MCF 10A (cell line): ENCODE data around the gene ITGAE. TPM values are rescaled to one million over a fixed set of nuclear protein-coding genes. Genes with fewer than 3 reads are reported as not detected.

Experiments used
- BruUV-seq: library from RNA; stranded (reverse); fragments of 400-500 nt; replicated peaks from 2 replicates; lab custom pipeline; 2021; lab: Mats Ljungman, UMichigan
- CTCF ChIA-PET: fragments of 300-600 bp; sonication (Branson Sonifier 250); formaldehyde crosslinking; extraction: SDS; loops from one replicate; lab custom pipeline; 2021; ENCODE audit warnings: antibody characterized with exemption, inconsistent platforms; lab: Yijun Ruan, JAX
- POLR2A ChIA-PET: fragments of 300-600, 350-650 bp; sonication (Branson Sonifier 250); formaldehyde crosslinking; extraction: SDS; loops from one replicate; lab custom pipeline; 2020; ENCODE audit warnings: antibody characterized with exemption, inconsistent platforms; lab: Yijun Ruan, JAX
- DNase-seq: peaks from one replicate; pipeline ENCODE4 v3.0.0-alpha.2; 2018; ENCODE audit not compliant: unreplicated experiment
- H3K27ac Mint-ChIP-seq: one replicate; pipeline ENCODE4 v1.8.0; 2022; ENCODE audit warnings: mild to moderate bottlenecking, low read depth, mixed read lengths; ENCODE audit not compliant: unreplicated experiment
- H3K27me3 Mint-ChIP-seq: one replicate; pipeline ENCODE4 v1.8.0; 2022; ENCODE audit warnings: mixed read lengths; ENCODE audit not compliant: insufficient read depth, unreplicated experiment
- H3K36me3 Mint-ChIP-seq: one replicate; pipeline ENCODE4 v1.8.0; 2022; ENCODE audit warnings: mild to moderate bottlenecking, moderate library complexity, mixed read lengths; ENCODE audit not compliant: insufficient read depth, unreplicated experiment
- H3K4me1 Mint-ChIP-seq: one replicate; pipeline ENCODE4 v1.8.0; 2022; ENCODE audit warnings: mixed read lengths; ENCODE audit not compliant: insufficient read depth, unreplicated experiment
- H3K4me3 Mint-ChIP-seq: one replicate; pipeline ENCODE4 v1.8.0; 2022; ENCODE audit warnings: mild to moderate bottlenecking, moderate library complexity, mixed read lengths; ENCODE audit not compliant: unreplicated experiment
- H3K9me3 Mint-ChIP-seq: one replicate; pipeline ENCODE4 v1.8.0; 2022; ENCODE audit warnings: mixed read lengths; ENCODE audit not compliant: unreplicated experiment
- intact Hi-C: fragments of 100-400 bp; cut with micrococcal nuclease; formaldehyde crosslinking; loops from 2 replicates; pipeline ENCODE4 v1.14.1; 2022
- total RNA-seq: library from RNA; stranded (reverse); gene quantifications from 2 replicates; pipeline ENCODE4 v1.2.3, GENCODE V29; 2022
- TF ChIP-seq, protein P1 (sequence below): fragments of 200-600 bp; IDR thresholded peaks from one replicate; pipeline ENCODE4 v1.8.0; 2022; ENCODE audit warnings: antibody characterized with exemption, mild to moderate bottlenecking; ENCODE audit not compliant: unreplicated experiment

ITGAE gene
- total RNA-seq, 1 experiment from 2014 or later = 26.6 TPM

DNA sequence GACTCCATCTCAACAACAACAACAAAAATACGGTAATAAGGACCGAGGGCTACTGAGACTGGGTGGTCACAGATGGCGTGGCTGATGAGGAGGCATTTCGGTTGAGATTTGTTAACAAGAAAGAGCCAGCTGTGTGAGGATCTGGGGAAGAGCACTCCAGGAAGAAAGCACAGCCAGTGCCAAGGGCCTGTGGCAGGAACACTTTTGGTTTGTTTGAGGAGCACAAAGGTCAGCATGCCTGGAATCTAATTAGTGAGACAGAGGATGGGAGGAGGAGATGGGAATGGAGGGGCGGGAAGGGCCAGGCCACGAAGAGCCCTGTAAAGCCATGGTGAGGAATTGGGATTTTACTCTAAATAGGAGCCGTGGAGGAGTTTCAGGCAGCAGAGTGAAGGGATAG, 52.4 kb downstream of the ITGAE start:
- POLR2A ChIA-PET = no interaction called here
- H3K27ac Mint-ChIP-seq = no peak overlapping the region
- no peaks in the 10 kb centered on the region for H3K9me3 Mint-ChIP-seq
- H3K4me1 Mint-ChIP-seq = no peaks in the 10 kb centered on the region
- H3K27me3 Mint-ChIP-seq = peaks cover 27% of the 10 kb centered on the region
- CTCF ChIA-PET = no interaction called here
- no peak for DNase-seq
- intact Hi-C loops = no loop called here
- TF ChIP-seq, protein P1, sequence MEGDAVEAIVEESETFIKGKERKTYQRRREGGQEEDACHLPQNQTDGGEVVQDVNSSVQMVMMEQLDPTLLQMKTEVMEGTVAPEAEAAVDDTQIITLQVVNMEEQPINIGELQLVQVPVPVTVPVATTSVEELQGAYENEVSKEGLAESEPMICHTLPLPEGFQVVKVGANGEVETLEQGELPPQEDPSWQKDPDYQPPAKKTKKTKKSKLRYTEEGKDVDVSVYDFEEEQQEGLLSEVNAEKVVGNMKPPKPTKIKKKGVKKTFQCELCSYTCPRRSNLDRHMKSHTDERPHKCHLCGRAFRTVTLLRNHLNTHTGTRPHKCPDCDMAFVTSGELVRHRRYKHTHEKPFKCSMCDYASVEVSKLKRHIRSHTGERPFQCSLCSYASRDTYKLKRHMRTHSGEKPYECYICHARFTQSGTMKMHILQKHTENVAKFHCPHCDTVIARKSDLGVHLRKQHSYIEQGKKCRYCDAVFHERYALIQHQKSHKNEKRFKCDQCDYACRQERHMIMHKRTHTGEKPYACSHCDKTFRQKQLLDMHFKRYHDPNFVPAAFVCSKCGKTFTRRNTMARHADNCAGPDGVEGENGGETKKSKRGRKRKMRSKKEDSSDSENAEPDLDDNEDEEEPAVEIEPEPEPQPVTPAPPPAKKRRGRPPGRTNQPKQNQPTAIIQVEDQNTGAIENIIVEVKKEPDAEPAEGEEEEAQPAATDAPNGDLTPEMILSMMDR = no peak
- no TSS peak for BruUV-seq
- no peaks in the 10 kb centered on the region for H3K36me3 Mint-ChIP-seq
- H3K4me3 Mint-ChIP-seq = no peak overlapping the region

DNA sequence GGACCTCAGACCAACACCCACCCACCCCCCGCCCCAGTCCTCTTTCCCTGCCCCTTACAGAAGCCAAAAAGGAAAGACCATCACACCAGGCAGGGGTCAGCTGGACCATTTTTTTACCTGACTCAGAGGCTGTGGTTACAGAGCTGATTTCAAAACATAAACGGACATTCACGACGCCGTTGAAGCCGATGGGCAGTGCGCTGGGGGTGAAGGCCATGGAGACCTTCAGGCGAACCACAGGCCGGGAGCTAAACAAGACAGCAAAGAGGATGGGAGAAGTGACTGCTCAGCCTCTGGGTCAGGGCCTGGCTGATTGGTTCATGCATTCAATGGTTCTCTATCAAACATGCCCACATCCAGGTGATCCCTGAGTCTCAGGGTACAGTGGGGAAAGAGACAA, 53.2 kb downstream of the ITGAE start:
- peaks cover 27% of the 10 kb centered on the region for H3K27me3 Mint-ChIP-seq
- ChIA-PET POLR2A (interaction anchor here (0.6 kb wide), 1 partner anchor 327 kb away, joined by 3 read pairs; no protein-coding TSS in a partner anchor), CTCF (interaction anchor here (0.6 to 1.9 kb wide), 3 partner anchors 9 to 1500 kb away, joined by 4 to 9 read pairs (median 4); no protein-coding TSS in a partner anchor)
- TF ChIP-seq, protein P1 = no peak
- no peaks in the 10 kb centered on the region for H3K36me3 Mint-ChIP-seq
- H3K9me3 Mint-ChIP-seq = no peaks in the 10 kb centered on the region
- H3K27ac Mint-ChIP-seq = no peak overlapping the region
- no peak overlapping the region for H3K4me3 Mint-ChIP-seq
- DNase-seq = no peak
- intact Hi-C loops = no loop called here
- BruUV-seq = no TSS peak
- H3K4me1 Mint-ChIP-seq = no peaks in the 10 kb centered on the region

DNA sequence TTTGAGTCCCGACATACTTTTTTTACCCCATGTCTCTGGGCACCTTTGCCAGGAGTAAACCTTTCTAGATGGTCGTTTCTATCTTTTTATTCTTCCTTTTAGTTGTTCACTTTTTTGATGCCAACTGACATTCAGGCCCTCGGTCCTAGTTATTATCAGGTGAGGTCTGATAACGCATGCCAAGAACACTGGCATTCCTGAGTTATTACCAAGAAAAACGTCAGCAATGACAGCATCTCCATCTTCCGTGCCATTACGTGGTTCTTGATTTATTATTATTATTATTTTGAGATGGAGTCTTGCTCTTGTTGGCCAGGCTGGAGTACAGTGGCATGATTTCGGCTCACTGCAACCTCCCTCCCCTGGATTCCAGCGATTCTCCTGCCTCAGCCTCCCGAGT, 55.9 kb downstream of the ITGAE start:
- ChIA-PET POLR2A (no interaction called here), CTCF (no interaction called here)
- no peaks in the 10 kb centered on the region for H3K36me3 Mint-ChIP-seq
- no peak overlapping the region for H3K4me3 Mint-ChIP-seq
- no peak overlapping the region for H3K27ac Mint-ChIP-seq
- no peak for DNase-seq
- H3K9me3 Mint-ChIP-seq = no peaks in the 10 kb centered on the region
- H3K27me3 Mint-ChIP-seq = peaks cover 16% of the 10 kb centered on the region
- no peaks in the 10 kb centered on the region for H3K4me1 Mint-ChIP-seq
- no TSS peak for BruUV-seq
- TF ChIP-seq, protein P1 = no peak
- intact Hi-C loops = no loop called here

DNA sequence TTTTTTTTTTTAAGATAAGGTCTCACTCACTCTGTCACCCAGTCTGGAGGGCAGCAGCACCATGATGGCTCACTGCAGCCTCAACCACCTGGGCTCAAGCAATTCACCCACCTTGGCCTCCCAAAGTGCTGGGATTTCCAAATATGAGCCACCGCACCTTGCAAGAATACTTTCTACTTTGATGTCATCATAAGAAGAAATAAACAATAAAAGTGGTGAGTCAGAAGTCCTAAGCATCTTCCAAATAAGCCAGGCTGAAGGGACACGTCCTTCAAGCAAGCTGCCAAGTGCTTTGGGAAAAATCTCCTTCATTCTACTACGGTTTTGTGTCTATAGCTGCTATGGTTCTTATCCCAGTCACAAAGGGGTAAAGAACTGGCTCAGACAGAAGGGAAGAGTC, 57.0 kb downstream of the ITGAE start:
- peak; percentile 56 for DNase-seq
- peaks cover 3% of the 10 kb centered on the region for H3K4me1 Mint-ChIP-seq
- intact Hi-C loops = no loop called here
- TF ChIP-seq, protein P1 = no peak
- ChIA-PET CTCF (no interaction called here), POLR2A (no interaction called here)
- no peaks in the 10 kb centered on the region for H3K36me3 Mint-ChIP-seq
- H3K27me3 Mint-ChIP-seq = peaks cover 11% of the 10 kb centered on the region
- no peak overlapping the region for H3K4me3 Mint-ChIP-seq
- no peaks in the 10 kb centered on the region for H3K9me3 Mint-ChIP-seq
- BruUV-seq = no TSS peak
- H3K27ac Mint-ChIP-seq = no peak overlapping the region
